C1 segment of cervical spinal cord (tissue), 14 donors: ENCODE measurements around the gene ARL6IP4.

Source experiments
- DNase-seq, 14 donors: peaks; one replicate each; lab custom pipeline; 2025; lab: John Stamatoyannopoulos, UW

Gene ARL6IP4

GRCh38 chr12:122989874-122990419 lies 9.5 kb downstream of the ARL6IP4 start:
- no peak for DNase-seq

DNA sequence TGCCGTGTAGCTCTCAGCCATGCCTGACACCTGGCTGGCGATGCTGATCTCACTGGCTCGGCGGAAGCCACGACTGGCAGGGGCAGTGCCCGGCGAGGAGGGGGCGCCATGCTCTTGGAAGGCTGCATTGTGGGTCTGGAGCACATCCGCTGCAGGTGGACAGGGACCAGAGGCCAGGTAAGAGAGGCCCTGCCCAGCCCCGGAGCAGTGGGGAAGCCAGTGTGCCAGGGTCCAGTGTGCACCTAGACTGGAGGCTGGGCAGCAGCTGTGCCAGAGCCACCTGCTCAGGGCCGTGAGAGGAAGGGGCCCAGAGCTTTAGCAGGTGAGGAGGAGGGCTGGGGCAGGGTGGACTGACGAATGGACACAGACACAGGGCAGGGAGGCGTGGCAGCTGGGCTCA lies 10.1 kb downstream of the ARL6IP4 start:
- no peak for DNase-seq

GRCh38 chr12:122990961-122991622 lies 10.6 kb downstream of the ARL6IP4 start:
- DNase-seq = no peak

DNA sequence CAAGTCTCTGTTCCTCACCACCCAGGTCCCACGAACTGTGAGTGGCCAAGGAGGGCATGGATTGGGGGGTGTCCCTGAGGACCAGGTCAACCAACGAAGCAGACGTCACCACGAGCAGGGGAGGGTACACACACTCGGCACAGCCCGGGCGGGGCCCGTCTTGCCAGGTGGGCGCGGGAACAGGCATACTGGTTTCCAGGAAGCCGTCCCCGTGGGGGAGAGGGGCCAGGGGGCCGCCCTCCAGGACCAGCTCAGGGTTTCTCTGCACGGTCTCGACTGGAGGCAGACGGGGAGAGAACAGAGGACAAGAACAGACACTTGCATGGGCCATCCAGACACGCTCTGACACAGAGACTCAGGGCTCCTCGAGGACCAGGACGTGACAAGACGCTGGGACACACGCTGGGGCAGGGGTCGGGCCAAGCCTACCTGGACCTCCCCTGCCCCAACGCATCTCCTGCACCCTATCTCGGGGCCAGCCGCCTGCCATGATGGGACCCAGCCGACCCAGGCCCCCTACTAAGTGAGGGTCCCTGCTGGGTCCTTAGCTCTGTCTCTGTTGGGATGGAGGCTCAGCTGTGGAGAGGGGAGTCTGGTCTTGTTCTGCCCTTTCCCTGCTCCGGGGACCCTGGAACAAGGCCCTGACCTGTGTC lies 11.3 kb downstream of the ARL6IP4 start:
- no peak for DNase-seq

DNA sequence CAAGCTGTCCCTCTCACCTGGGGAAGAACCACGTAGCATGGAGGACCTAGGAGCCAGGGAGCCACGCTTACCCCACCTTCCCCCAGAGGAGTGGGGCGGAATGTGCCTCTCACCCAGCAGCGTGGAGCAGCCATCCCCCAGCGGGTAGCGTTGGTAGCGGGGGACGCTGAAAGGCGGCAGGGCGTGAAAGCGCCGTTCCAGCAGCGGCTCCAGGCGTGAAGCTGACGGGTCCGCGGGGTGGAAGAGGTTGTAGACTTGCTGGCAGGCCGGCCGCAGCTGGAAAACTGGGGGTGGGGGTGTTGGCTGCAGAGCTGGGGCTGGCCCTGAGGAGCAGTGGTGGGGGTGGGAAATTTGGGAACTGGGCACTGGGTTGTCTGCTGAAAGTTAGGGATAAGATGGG lies 11.9 kb downstream of the ARL6IP4 start:
- DNase-seq = no peak

GRCh38 chr12:122994140-122994675 lies 13.7 kb downstream of the ARL6IP4 start:
- DNase-seq = no peak

GRCh38 chr12:122994781-122995502 lies 14.5 kb downstream of the ARL6IP4 start:
- DNase-seq = no peak

DNA sequence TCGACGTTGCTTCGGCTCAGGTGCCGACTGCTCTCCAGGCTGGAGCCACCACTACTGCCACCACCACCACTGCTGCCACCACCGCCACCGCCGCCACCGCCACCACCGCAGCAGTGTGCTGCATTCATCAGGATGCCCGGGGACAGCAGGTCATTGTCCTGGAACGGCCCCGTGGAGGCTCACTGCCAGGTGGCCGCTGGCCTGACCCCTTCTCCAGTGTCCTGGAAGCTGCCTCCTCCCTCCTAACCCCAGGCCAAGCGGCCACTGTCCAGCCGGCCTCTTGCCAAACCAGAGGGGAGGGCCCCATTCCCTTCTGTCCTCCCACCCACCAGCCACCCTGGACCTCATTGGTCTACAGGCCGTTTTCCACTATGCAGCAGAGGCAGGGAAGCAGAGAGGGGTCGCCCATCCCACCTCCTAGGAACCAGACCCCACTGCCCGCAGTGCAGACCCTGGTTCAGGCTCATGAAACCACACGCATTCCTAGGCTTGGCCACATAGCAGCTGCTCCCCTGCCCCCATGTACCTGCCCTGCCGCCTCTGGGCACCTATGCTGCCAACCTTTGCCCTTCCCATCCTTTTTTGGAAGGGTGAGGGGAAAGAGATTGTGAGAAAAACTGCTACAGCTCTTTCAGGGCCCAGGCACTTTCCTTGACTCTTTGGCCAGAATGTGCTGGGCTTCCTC lies 15.2 kb downstream of the ARL6IP4 start:
- DNase-seq = peak in 2 of 14 donors; percentile 25 to 38

DNA sequence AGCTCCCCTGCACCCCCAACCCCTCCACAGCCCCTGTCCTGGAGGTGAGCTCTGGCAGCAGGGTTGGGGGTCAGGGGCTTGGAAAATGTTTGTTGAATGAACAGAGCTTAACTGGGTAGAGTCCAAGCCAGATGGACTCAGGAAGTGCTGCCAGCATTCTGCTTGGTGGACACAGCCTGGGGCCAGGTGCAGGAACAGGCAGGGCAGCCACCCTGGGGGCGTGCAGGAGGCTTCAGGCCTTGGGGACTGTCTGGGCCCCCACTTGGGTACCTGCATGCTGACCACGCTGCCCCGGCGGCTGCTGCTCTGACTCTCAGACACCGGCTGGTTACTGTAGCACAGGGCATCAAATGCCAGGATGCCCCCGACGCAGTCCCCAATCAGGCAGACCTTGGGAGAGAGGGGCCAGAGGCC lies 15.7 kb downstream of the ARL6IP4 start:
- DNase-seq = no peak

- DNase-seq = no peak
Measured at GRCh38 chr12:122996621-122997342, 16.3 kb downstream of the ARL6IP4 start.

DNA sequence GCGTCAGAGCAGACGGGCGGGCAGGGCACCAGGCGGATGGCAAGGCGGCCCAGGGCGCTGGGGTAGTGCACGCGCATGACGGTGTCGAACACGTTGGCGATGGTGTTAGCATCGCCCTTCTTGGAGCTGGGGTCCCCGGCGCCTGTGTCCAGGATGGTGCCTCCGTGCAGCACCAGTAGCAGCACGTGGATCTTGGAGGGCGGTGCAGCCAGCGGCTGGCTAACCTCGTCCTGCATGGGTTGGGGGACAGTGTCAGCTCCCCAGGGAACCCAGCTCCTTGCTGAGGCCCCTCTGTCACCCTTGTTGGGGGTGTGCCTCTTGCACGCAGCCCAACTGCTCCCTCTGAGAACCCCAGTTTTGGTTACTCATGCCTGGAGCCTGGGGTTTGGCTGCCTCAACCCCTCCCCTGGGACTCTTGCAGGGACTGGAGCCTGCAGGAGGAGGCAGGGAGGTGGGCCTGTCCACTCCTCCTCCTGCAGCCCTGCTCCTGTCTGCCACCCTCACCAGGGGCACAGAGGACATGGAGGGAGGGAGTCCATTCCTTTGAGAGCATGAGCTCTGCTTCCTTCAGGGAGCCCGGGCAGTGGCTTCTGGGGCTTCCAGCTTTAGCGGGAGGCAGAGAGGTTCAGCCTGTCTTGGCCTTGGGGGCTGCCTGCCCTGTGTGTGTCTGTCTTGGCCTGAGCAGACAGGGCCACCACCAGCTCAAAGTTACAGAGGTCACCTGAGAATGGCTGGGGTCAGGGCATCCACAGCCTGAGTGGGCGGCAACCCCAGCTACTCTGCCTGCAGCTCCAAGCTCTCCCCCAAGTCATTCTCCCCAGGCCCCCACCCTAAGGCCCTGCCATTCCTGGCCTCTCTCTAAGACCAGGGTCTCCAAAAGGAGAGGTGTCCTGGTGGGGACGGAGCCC lies 17.1 kb downstream of the ARL6IP4 start:
- no peak for DNase-seq

DNA sequence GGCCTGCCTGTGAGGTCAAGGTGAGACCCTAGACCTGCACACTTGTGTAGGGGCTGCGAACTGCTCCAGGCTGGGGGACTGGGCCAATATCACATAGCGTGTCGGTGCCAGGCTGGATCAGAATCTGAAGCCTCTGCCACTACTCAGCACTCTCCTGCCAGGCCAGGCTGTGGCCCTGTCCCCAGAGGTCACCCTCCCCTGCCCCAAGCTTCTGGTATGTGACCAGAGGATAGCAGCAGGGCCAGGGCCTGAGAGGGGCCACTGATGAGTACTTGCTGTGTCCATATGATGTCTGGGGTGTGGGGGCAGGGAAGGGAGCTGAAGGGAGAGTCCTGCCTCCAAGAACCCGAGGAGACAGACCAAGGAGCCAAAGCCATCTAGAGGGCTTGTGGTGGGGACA lies 17.8 kb downstream of the ARL6IP4 start:
- DNase-seq = no peak

GRCh38 chr12:122999196-122999946 lies 18.9 kb downstream of the ARL6IP4 start:
- peak in 4 of 14 donors; percentile 12 to 69 (median 23) for DNase-seq

DNA sequence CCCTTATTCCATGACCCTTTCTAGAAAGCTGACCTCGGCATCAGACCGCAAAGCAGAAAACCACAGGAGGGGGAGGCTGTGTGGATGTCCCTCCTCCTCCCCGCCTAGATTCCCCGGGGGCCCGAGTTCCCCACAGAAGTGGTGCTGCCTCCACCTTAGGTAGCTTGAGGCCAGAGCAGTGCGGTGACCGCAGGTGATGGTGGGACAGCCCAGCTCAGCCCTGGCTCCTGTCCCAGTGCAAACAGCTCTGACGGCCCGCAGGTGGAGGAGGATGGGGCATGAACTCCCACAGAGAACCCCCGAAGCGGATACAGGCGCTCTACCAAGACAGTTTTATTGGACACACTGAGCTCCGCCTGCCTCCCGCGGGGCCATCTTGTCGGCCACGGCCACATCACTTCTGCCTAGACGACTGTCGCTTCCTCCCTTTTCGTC lies 19.5 kb downstream of the ARL6IP4 start:
- no peak for DNase-seq

GRCh38 chr12:123000578-123000977 lies 20.1 kb downstream of the ARL6IP4 start:
- no peak for DNase-seq

DNA sequence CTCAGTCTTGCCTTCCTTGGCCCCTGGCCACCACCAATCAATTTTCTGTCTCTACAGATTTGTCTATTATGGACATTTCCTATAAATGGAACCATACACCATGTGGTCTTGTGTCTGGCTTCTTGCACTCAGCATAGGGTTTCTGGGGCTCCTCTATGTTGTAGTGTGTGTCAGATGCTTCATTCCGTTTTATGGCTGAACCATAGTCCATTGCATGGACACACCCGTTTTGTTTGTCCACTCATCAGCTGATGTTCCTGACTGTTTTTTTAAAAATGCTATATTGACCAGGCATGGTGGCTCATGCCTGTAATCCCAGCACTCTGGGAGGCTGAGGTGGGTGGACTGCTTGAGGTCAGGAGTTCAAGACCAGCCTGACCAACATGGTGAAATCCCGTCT lies 21.0 kb downstream of the ARL6IP4 start:
- DNase-seq = no peak

DNA sequence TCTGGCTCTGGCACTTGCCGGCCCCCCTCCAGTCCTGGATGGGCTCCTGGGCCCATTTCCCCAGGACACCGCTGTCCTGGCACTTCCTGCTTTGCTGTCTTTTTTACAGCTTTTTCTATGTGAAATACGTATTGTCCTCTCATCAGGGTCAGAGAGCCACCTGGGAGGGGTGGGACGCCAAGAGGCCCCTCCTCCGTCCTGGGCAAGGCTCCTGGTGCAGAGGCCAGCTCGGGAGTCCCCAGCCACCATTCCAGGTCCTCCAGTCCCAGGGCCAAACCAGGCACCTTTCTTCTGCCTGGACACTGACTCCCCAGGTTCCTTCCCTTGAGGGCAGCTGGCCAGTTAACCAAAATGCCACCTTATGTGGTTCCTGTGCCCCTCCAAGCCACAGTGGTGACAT lies 22.8 kb downstream of the ARL6IP4 start:
- DNase-seq = no peak

DNA sequence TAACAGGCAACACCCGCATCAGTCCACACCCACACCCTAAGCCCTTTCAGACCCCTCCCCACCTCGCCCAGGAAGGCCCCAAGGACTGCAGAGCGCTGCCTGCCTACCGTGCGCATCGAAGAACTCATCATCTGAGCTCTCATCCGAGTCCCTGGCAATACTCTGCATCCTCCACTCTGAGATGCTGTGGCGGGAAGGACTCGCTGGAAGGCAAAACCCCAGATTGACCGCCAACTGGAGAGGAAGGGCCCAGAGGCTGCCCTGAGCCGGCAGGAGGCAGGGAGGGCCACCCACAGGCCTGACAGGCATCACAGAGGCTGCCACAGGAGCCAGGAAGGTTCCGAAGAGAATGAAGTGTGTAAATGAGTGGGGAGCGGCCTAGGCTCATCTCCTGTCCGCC lies 23.8 kb downstream of the ARL6IP4 start:
- no peak for DNase-seq

DNA sequence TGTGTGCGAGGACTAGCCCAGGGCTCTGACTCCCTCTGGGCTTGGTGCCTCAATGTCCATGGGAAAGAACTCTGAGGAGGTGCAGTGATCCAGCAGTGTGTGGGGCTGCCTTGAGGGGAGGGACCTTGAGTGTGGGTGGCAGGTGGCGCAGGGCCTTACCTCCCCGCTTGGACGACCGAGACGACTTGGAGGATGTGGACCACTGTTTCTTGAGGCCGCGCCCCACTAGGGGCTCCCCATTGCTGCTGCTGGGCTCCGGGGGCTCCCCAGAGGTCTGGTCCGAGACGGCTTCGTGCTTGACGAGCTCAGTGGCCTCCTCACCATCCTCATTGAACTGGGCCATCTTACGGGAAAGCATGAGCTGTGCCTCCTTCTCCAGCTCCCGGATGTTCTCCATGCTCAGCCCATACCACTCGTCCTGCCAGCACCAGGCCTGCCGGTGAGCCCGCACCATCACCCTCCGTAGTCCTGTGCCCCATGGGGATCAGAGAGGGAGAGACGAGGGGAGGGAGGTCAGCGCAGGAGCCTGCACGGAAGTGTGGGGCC lies 24.7 kb downstream of the ARL6IP4 start:
- DNase-seq = no peak
